GM21367 (cell line): ENCODE measurements around the gene CCDC102A.

Experiments
- ATAC-seq: cut with Tn5 transposase; IDR thresholded peaks from one replicate; pipeline ENCODE4 v1.9.1; 2021; ENCODE audit not compliant: unreplicated experiment

The CCDC102A gene

DNA sequence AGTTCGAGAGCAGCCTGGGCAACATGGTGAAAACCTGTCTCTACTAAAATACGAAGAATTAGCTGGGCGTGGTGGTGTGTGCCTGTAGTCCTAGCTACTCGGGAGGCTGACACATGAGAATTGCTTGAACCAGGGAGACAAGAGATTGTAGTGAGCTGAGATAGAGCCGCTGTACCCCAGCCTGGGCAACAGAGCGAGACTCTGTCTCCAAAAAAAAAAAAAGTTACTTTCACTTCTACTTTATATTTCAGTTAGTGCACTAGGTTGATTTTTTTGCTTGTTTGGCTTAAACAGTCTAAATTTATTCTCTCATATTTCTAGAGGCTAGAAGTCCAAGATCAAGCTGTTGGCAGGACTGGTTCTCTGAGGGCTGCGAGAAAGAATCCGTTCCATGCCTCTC lies 13.4 kb downstream of the CCDC102A start:
- no peak for ATAC-seq

DNA sequence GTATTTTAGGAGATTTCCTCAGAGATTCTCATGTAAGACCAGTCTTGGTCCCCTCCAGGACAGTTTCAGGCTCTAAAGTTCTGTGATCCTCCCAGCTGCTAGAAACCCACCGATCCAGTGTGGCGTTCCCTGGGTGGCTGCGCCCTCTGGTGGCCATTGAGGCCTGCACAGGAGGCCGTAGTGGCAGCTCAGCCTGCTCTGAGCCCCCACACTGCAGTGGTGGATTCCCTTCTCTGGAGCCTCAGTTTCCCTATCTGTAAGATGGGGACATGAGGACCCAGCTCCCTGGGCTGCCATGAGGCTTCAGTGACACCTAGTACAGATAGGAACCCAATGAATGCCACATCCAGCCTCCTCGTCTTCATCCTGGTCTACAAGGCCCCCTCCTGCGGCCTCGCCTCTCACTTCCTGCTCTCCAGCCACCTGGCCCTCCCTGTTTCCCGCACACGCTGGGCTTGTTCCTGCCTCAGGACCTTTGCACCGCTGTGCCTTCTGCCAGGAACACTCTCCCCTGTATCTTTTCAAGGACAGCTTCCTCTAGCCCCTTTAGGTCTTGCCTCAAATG lies 16.5 kb downstream of the CCDC102A start:
- peak; percentile 57 for ATAC-seq

DNA sequence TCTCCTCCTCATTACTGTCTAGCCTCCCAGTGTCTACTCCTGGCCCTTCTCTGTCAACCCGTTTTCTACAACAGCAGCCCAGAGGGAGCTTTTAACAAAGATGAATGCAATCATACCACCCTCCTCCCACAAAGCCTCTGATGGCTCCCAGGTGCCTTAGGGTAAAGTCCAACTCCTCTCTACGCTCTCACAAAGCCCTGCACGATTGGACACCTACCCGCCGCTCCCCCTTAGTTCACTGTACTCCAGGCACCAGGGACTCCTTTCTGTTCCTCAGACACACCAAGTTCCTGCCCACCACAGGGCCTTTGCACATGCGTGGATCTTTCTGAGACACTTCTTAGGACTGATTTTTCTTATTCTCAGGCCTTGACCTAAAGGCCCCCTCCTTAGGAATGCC lies 17.4 kb downstream of the CCDC102A start:
- no peak for ATAC-seq

DNA sequence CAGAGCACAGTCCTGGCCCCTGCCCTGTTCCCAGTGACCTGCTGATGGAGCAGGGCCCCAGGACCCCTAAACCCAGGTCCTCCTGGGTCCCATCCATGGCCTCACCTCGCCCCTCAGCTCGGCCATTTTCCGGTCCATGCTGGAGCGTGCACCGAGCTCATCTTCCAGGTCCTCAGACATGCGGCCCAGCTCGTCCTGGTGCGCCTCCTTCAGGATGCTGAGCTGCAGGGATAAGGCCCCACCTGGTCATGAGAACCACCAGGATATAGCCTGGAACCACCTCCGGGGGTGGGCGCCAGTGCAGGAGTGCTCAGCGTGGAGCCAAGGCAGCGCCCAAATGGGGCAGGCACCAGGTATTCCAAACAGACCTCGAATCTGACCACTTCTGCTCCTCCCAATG lies 17.9 kb downstream of the CCDC102A start:
- no peak for ATAC-seq

DNA sequence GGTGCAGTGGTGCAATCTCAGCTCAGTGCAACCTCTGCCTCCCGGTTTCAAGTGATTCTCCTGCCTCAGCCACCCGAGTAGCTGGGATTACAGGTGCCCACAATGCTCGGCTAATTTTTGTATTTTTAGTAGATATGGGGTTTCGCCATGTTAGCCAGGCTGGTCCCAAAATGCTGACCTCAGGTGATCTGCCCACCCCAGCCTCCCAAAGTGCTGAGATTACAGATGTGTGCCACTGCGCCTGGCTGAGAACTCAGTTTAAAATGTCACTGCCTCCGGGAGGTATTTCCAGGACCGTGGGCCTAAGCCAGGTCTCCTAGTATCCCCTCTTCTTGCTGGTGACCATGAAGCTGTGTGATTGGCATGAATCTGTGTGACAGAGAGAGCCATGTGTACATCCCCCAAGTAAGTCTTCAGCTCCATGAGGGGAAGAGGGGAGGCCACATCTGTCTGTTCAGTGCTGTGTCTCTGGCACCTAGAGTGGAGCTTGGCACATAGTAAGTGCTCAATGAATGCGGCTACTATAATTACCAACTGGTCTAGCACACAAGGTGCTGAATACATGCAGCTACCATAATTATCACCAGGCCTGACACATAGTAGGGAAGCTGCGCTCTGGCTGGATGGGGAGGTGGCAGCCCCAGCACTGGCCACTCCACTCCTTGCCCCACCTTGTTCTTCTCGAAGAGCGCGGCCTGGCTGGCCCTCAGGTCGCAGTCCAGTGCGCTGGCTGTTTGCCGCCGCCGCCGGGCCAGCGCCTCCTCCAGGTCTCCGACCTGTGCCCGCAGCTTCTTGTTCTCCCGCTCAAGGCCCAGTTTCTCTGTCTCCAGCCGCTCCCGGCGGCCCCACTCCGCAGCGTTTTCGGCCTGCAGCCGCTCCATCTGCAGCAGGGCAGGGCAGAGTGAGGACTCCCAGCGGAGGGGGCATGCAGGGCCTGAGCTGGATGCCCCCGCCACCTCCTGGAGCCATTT lies 18.7 kb downstream of the CCDC102A start:
- no peak for ATAC-seq

DNA sequence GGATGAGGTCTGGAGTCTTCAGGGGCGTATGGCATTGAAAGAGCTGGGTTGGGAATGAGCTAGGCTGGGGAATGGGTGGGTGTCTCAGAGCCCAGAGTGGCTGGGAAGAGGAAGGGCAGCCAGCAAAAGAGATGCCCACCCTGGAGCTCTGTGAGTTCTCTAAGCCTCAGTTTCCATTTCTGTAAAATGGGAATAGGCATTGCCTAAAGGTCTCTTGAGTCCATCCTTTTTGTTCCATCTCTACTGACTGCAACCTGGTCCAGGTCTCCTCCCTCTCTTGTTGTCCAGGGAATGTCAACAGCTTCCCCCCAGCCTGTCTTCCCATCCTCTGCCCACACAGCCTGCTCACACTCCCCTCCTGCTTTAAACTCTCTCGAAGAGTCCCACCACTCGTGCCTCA lies 19.6 kb downstream of the CCDC102A start:
- no peak for ATAC-seq

DNA sequence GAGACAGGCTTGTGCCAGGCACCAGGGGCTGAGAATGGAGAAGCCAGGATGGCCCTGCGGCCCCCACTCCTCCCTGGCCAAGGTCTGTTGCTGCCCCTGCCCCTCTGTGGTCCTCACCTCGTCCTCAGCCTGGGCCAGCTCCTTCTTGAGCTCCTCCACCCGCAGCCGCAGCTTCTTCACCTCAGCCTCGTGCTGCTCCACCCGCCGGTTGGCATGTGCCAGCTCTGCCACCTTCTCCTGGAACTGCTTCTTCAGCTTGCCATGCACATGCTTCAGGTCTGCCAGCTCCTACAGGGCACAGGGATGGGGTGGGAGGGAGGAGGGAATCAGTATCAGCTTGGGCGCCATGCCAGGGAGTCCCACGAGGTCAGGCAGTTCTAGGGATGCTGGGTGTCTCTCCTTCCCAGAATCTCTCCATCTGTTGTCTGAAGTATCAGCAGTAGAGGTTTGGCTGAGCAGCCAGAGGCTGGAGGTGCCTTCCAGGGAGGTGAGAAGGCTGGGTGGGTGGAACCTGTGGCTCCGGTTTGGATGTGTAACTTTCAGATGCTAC lies 20.1 kb downstream of the CCDC102A start:
- no peak for ATAC-seq

DNA sequence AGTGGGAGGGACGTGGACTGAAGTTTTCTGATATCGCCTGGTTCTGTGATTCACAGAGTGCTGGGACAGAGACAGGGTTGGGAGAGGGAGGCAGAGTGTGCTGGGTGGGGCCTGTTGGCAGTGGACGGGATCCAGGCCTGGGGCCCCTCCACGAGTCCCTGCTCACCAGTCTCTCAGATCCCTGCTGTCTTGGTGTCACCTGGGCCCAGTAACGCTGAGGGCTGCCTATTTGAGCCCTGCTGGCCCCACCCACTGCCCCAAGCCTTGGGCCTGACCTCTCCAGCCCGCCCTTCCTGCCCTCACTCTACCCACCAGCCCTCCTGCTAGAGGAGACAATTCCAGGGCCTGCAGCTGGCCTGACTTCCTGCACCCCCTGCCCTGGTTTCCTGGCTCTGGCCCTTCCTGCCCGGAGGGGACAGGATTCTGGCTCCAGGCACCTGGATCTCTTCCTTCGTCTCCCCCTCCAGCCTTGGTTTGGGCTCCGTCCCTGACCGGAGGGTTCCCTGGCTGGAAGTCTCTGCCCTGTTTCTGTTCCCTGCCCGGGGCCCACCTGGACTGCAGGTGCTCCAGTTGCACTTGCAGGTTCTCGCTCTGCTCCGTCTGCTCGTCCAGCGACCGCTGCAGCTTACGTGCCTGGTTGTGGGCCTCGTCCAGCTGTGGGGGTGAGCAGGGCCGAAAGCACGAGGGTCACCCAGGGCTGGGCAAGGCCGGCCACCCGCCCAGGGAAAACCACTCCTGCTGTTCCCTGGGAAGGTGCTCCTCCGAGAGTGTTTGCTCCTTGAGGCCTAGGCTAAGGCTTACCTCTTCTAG lies 21.4 kb downstream of the CCDC102A start:
- ATAC-seq = no peak

DNA sequence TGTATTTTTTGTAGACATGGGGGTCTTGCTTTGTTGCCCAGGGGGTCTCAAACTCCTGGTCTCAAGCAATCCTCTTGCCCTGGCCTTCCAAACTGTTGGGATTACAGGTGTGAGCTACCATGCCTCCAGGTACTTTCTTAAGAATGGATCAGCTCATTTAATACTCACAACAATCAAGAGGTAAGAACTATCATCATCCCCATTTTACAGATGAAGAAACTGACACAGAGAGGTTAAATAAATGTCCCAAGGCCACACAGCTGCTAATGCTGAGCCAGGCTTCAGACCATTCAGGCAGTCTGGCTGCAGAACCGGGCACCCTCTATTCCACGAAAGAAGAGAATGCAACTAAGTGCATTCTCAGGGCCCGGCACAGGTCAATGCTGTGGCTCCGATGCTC lies 22.0 kb downstream of the CCDC102A start:
- no peak for ATAC-seq

DNA sequence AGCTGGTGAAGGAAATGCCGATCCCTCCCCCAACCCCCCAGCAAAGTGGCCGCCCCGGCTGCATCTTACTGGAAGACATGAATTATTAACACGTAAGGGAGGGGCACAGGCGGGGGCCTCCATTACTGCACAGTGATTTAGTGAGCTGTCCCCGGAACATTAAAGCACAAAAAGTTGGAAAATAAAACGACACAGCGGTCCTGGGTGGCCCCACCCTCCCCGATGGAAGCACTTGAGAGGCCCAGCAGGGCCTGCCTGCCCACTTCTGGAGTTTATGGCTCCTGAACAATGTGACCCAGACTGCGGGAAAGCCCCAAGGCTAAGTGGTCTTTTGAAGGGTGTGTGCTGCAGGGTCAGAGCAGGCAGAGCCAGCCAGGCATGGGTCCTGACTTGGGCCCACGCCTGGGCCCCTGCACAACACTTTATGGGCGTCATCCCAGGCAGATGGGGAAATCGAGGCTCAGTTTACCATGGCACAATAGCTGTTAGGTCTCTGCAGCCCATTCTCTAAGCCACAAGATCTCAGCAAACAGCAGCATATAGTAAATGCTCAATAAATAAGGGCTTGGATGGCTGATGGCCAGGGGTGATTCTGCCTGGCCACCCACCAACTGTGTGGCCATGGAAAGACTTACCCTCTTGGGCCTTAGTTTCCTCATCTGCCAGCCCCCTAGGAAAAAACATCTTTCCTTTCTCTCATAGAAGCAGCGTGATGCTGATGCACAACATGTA lies 22.8 kb downstream of the CCDC102A start:
- no peak for ATAC-seq

DNA sequence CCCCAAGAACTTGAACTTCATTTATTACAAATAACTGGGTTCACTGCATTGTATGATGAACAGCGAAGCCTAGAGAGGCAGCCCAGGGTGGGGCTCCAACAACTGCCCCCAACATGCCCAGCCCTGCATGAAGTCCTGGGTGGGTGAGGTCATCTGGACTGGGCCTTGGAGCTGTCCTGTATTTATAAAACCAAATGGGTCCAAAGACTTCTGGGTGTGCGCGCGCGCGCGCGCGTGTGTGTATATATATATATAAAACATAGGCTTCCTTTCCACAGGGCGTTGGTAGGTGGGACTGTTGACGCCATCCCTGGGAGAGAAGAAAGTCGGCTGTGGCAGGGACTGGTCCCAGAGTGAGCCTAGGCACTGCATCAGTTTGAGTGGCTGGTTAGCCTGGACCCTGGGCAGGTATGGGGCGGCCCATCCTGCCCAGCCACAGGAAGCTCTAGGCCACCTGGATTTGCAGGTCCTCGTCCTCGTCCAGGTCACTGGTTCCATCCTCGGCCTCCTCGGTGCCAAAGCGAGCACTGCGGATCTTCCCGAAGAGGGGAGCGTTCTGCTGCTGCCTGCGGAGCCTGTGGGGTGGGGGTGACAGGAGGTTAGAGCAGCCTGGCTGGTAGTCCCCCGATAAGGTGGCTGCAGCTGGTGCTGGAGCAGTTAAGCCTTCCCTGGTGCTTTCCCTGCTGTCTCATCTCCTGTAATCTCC lies 23.9 kb downstream of the CCDC102A start:
- no peak for ATAC-seq

DNA sequence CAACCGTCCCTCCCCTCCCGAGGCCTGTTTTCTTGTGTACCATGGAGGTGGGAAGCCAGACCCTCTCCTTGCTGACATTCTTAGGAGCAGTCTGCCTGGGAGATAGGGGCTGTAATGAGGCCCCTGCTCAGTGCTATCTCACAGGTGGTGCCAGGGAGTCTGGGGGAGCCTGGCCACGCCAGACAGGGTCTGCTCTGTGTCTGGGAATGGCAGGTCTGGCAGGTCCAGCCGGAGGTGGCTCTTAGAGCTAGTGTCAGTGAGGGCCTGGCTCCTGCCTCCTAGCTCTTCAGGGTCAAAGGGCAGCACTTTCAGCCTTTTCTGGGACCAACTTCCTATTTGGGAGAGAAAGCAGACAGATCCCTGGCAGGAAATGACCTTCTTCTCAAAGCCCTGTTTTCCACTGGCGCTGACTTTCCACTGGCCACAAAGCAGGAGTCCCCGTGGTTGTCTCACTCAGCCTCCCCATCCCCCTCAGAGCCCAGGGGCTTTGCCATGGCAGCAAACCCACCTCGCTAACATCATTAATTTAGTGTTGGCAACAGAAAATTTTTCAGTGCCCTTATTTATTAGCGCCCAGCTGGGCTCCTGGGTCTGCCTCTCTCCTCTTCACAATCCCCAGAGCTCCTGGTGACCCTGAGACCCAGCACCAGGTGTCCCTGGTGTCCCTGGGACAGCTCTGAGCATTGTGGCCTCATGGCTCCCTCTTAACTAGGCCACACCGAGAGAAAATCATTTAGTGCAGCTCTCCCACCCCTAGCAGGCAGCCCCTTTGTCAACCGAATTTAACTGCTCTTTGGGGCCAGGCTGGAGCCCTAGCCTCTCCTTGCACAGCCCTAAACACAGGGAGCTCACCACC lies 26.1 kb downstream of the CCDC102A start:
- no peak for ATAC-seq

DNA sequence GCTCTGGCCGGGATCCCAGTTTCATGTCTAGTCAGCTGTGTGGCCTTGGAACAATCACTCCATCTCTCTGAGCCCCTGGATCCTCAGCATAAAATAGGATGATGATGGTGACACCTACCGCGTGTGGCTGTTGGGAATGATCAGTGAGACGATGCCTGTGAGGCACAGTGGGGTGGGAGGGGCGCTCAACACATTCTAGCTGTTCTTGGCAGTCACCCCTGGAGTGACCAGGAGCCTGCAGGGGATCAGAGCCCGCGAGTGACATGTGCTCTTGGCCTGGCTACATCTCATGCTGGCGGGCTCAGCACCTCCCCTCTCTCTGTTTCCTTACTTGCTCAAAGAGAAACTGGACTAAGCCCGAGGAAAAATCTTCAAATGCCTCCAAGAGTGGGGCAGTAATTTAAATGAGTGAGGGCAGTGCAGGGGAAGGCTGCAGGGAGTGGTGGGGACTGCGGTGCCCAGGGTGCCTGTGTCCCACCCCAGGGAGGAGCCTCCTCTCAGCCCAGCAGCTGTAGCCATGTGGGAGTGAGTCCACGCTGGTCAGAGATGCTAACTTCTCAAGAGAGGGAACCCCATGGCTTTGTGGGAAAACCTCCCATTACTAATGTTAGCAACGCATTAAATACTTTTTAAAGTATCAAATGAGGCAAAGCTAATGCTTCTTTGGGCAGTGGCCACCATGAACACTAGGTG lies 27.0 kb downstream of the CCDC102A start:
- ATAC-seq = no peak

DNA sequence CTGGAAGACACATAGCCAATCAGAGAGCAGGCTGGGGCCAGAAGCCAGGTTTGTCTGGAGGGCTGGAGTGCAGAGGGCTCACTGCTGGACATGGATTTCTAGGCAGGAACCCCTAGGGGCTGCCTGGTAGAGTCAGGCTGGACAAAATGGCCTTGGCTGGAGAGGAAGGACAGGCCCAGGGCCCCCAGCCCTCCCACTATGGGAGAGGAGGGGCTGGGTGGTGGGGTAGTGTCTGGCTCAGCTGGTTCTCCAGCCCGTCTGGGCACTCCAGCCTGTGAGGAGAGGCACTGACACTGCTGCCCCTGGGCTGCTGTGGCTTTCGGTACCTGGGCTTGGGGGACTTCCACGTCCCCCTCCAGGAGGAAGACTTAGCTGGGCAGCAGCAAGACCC lies 28.3 kb downstream of the CCDC102A start:
- ATAC-seq = no peak

DNA sequence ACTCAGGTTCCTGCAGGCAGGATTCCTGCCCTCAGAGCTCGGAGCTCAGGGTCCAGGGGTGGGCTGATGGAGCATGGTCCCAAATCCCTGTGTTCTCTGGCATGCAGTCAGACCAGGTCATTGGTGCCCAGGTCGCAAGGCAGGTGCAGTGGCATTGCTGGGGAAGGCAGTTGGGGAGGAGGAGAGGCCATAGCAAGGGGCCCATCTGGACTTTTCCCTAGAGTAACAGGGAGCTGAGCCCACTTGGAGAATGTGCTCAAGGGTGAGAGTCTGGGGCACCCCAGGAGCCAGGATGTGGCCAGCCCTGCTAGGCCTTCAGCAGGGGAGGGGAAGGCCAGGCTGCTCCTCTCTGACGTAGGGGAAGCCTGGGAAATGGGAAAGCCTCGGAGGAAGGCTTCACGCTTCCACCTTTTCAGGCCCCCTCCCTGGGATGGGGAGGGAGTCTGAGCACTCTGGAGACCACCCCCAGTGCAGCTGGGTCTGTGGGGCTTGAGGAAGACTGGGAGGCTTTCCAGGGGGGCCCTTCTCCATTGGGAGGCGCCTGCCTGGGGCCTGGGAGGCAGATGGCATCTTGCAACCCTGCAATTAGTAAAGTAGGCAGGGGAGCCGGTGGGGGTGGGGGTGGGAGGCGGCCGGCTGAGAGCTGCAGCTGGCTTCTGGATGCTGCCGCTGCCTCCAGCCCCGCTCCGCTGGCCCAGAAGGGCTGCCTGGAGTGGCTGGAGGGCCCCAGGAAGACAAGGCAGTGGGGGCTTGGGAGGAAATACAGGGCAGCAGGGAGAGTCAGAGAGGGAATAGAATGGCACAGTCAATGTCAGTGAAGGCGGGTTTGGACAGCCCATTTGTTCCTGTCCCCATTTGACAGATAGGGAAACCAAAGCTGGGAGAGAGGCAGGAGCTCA lies 29.0 kb downstream of the CCDC102A start:
- no peak for ATAC-seq

DNA sequence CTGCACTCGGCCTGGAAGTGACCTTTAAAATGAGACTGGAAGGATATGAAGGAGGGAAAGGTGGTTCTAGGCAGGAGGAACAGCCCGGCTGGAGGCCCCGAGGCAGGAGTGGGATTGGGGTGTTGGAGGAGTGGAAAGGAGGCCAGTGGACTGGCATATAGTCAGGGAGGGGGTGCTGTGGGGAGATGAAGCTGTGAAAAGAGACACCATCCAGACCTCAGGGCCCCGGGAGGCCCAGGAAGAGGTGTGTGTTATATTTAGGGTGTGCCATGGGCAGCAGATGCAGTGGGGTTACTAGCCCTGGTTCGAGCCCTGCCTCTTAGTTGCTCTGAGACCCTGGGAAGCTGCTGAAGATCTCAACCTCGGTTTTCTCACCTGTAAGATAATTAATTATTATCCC lies 31.2 kb downstream of the CCDC102A start:
- ATAC-seq = no peak

DNA sequence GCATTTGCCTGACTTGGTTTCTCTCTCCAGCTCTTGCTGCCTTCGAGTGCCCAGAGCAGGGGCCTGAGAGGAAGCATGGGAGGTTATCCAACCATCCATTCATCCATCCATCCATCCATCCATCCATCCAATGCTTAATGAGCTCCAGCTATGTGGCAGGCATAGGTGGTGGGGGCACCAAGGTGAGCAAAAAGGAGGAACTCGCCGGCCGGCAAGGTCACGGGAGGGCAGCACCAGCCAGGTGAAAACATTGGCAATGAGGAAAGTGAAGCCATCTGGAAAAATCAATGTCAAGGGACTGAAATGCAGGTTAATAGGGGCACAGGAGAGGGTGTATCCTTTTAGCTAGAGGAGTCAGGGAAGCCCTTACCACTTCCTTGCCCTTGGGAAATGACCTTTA lies 31.9 kb downstream of the CCDC102A start:
- ATAC-seq = no peak

DNA sequence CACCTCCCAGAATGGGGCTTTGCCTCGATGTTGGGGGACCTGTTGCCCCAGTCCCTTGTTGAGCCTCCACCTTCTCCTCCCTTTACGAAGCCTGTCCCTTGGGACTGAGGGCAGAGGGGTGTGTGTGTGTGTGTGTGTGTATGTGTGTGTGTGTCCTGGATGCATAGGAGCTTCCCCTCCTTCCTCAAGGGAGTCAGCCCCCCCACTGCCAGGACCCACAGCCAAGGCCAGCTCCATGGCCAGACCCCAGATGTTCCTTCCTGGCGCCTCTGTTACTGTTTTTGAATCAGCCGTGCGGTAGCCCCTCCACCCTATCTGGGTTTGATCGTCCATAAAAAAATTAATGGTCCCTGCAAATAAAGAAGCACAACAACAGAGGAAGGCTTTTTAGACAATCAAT lies 32.4 kb downstream of the CCDC102A start:
- ATAC-seq = no peak
